PC-9 (cell line): ENCODE results near the gene MST1R. TPM values are rescaled to one million over a fixed set of nuclear protein-coding genes. Genes with fewer than 3 reads are reported as not detected.

Source experiments
- BruUV-seq: library from RNA; stranded (reverse); fragments of 400-500 nt; replicated peaks from 2 replicates; lab custom pipeline; 2021; lab: Mats Ljungman, UMichigan
- CTCF ChIA-PET: fragments of 300-600 bp; sonication (Branson Sonifier 250); formaldehyde crosslinking; loops from one replicate; lab custom pipeline; 2022; ENCODE audit warnings: antibody characterized with exemption; lab: Charles Lee
- POLR2A ChIA-PET: fragments of 300-600 bp; sonication (Branson Sonifier 250); formaldehyde crosslinking; loops from one replicate; lab custom pipeline; 2022; ENCODE audit warnings: antibody characterized with exemption; ENCODE audit not compliant: unreplicated experiment; lab: Charles Lee
- DNase-seq, 2 experiments: peaks; one replicate each; pipeline versions ENCODE4 v3.0.0 to v3.0.0-alpha.2; 2015 to 2022; ENCODE audit warnings: mixed read lengths in 1 of 2
- H2AFZ ChIP-seq: fragments of 200-600 bp; sonication (generic); 2 replicates; pipeline ENCODE4 v1.8.1; 2017; ENCODE audit warnings: antibody characterized with exemption
- H3F3A ChIP-seq: fragments of 200-600 bp; sonication (generic); 2 replicates; pipeline ENCODE4 v1.8.1; 2017; ENCODE audit warnings: antibody characterized with exemption, mild to moderate bottlenecking, low read depth; ENCODE audit not compliant: insufficient read depth
- H3K27ac ChIP-seq: fragments of 200-600 bp; sonication (generic); 2 replicates; pipeline ENCODE4 v1.6.1; 2016; ENCODE audit warnings: mixed run types
- H3K27me3 ChIP-seq: fragments of 200-600 bp; sonication (generic); 2 replicates; pipeline ENCODE4 v1.6.1; 2016; ENCODE audit warnings: low read depth, mixed run types; ENCODE audit not compliant: insufficient read depth
- H3K36me3 ChIP-seq: fragments of 200-600 bp; sonication (generic); 2 replicates; pipeline ENCODE4 v1.6.1; 2016; ENCODE audit warnings: low read depth, mixed run types
- H3K4me1 ChIP-seq: fragments of 200-600 bp; sonication (generic); replicated peaks from 2 replicates; pipeline ENCODE4 v1.6.1; 2016; ENCODE audit warnings: mixed run types; ENCODE audit not compliant: insufficient read depth
- H3K4me2 ChIP-seq: fragments of 200-600 bp; sonication (generic); 2 replicates; pipeline ENCODE4 v1.6.1; 2017; ENCODE audit warnings: mixed run types
- H3K4me3 ChIP-seq: fragments of 200-600 bp; sonication (generic); 2 replicates; pipeline ENCODE4 v1.6.1; 2016; ENCODE audit warnings: mixed run types
- H3K79me2 ChIP-seq: fragments of 200-600 bp; sonication (generic); 2 replicates; pipeline ENCODE4 v1.6.1; 2017; ENCODE audit warnings: low read depth, mixed run types
- H3K9me2 ChIP-seq: fragments of 200-600 bp; sonication (generic); 2 replicates; pipeline ENCODE4 v1.8.1; 2017; ENCODE audit warnings: mild to moderate bottlenecking; ENCODE audit not compliant: insufficient read depth
- H3K9me3 ChIP-seq: fragments of 200-600 bp; sonication (generic); 2 replicates; pipeline ENCODE4 v1.8.1; 2016; ENCODE audit warnings: low read depth; ENCODE audit not compliant: insufficient read depth
- H4K20me1 ChIP-seq: fragments of 200-600 bp; sonication (generic); 2 replicates; pipeline ENCODE4 v1.8.1; 2017; ENCODE audit not compliant: insufficient read depth
- EZH2 ChIP-seq: fragments of 200-600 bp; sonication (generic); IDR thresholded peaks from 2 replicates; pipeline ENCODE4 v1.8.0; 2017; ENCODE audit warnings: antibody characterized with exemption, low read depth
- intact Hi-C: fragments of 100-400 bp; cut with micrococcal nuclease; formaldehyde crosslinking; loops from one replicate; pipeline ENCODE4 v1.10.0; 2022; ENCODE audit not compliant: unreplicated experiment
- total RNA-seq: library from RNA; stranded (reverse); gene quantifications from 2 replicates; pipeline ENCODE4 v1.2.3, GENCODE V29; 2021
- TF ChIP-seq, protein P1 (sequence below): fragments of 200-600 bp; sonication (generic); conservative IDR thresholded peaks from 2 replicates; pipeline ENCODE4 v1.6.1; 2017; ENCODE audit warnings: mixed run types, antibody characterized with exemption, mild to moderate bottlenecking, moderate library complexity

MST1R gene
- total RNA-seq, 1 experiment from 2014 or later: 98.3 TPM

DNA sequence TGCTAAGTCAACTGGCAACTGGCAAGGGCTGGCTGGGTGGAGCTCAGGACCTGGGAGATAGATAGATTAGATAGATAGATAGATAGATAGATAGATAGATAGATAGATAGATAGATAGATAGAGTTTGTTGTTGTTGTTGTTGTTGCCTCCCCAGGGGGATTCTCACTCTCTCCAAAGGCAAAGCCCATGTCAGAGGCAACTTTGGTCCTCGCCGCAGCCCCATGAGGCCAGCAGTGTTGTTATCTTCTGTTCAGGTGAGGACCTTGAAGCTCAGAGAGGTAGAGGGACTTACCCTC lies 7.4 kb upstream of the MST1R start:
- Histone ChIP-seq H3K9me3 (no peaks in the 10 kb centered on the region), H3K79me2 (no peaks in the 10 kb centered on the region), H3K9me2 (no peaks in the 10 kb centered on the region), H3K4me2 (no peak overlapping the region), H3K36me3 (no peaks in the 10 kb centered on the region), H3K4me1 (peaks cover 15% of the 10 kb centered on the region), H3K27ac (no peak overlapping the region), H3F3A (peaks cover 13% of the 10 kb centered on the region), H4K20me1 (no peaks in the 10 kb centered on the region), H2AFZ (no peak overlapping the region), H3K27me3 (no peaks in the 10 kb centered on the region), H3K4me3 (no peak overlapping the region)
- no peak for TF ChIP-seq EZH2
- TF ChIP-seq, protein P1, sequence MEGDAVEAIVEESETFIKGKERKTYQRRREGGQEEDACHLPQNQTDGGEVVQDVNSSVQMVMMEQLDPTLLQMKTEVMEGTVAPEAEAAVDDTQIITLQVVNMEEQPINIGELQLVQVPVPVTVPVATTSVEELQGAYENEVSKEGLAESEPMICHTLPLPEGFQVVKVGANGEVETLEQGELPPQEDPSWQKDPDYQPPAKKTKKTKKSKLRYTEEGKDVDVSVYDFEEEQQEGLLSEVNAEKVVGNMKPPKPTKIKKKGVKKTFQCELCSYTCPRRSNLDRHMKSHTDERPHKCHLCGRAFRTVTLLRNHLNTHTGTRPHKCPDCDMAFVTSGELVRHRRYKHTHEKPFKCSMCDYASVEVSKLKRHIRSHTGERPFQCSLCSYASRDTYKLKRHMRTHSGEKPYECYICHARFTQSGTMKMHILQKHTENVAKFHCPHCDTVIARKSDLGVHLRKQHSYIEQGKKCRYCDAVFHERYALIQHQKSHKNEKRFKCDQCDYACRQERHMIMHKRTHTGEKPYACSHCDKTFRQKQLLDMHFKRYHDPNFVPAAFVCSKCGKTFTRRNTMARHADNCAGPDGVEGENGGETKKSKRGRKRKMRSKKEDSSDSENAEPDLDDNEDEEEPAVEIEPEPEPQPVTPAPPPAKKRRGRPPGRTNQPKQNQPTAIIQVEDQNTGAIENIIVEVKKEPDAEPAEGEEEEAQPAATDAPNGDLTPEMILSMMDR: no peak
- DNase-seq: no peak
- intact Hi-C loops: no loop called here
- no TSS peak for BruUV-seq
- ChIA-PET CTCF (interaction anchor here (0.5 kb wide), 1 partner anchor 108 kb away, joined by 6 read pairs; the partner anchor contains the start of gene INKA1), POLR2A (no interaction called here)

DNA sequence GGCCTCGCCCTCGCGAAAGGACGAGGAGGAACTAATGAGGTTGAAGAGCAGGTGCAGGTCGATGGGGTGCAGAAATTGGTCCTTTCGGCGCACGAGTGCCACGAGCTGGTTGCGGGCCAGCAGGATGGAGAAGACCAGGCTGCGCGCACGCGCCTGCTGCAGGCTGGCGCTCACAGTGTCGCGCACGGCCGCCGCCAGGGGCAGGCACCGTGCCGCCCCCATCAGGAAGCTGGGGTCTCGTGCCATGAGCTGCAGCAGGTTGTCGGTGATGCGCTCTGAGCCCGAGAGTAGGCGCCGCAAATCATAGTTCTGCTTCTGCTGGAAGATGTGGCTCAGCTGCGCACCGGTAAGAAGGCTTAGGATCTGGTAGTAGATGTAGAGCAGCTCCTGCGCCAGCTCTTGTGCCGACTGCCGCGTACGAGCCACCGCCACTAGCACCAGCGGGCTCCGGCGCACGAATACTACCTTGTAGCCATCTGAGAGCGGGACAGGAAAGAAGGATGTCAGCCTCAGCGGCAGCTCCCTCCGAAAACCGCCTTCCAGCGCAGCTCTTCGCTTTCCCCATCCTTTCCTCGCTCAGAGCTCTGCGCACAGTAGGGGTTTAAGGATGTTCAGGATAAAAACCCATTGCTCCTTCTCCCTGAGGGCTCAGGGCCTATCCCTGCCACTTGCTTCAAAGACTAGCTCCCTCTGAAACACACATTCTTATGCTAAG lies 6.9 kb upstream of the MST1R start:
- no peak for TF ChIP-seq EZH2
- TF ChIP-seq, protein P1: no peak
- Histone ChIP-seq H3K4me3 (no peak overlapping the region), H3F3A (peaks cover 18% of the 10 kb centered on the region), H3K79me2 (no peaks in the 10 kb centered on the region), H3K4me2 (no peak overlapping the region), H2AFZ (no peak overlapping the region), H3K27ac (no peak overlapping the region), H3K9me2 (no peaks in the 10 kb centered on the region), H3K36me3 (no peaks in the 10 kb centered on the region), H4K20me1 (no peaks in the 10 kb centered on the region), H3K4me1 (peaks cover 20% of the 10 kb centered on the region), H3K27me3 (no peaks in the 10 kb centered on the region), H3K9me3 (no peaks in the 10 kb centered on the region)
- intact Hi-C loops: no loop called here
- no TSS peak for BruUV-seq
- CTCF ChIA-PET: interaction anchor here (0.5 kb wide), 1 partner anchor 107 kb away, joined by 6 read pairs; the partner anchor contains the start of gene INKA1
- DNase-seq: no peak
- POLR2A ChIA-PET: interaction anchor here (0.7 kb wide), 1 partner anchor 63 kb away, joined by 5 read pairs; no protein-coding TSS in a partner anchor

- Histone ChIP-seq H2AFZ (no peak overlapping the region), H4K20me1 (no peaks in the 10 kb centered on the region), H3K9me2 (no peaks in the 10 kb centered on the region), H3K4me2 (no peak overlapping the region), H3K4me1 (peaks cover 38% of the 10 kb centered on the region), H3K79me2 (peaks cover 11% of the 10 kb centered on the region), H3K36me3 (no peaks in the 10 kb centered on the region), H3K4me3 (no peak overlapping the region), H3K27me3 (no peaks in the 10 kb centered on the region), H3K9me3 (no peaks in the 10 kb centered on the region), H3K27ac (no peak overlapping the region), H3F3A (peaks cover 31% of the 10 kb centered on the region)
- ChIA-PET CTCF (no interaction called here), POLR2A (interaction anchor here (0.6 kb wide), 1 partner anchor 17 kb away, joined by 3 read pairs; no protein-coding TSS in a partner anchor)
- intact Hi-C loops: loop anchor here (5.0 kb wide), 1 partner anchor 206 kb away; no protein-coding TSS in a partner anchor
- no TSS peak for BruUV-seq
- no peak for DNase-seq
- TF ChIP-seq, protein P1: no peak
- TF ChIP-seq EZH2: no peak
Observed at GRCh38 chr3:49908373-49909199, 4.9 kb upstream of the MST1R start.
